H1 (cell line): ENCODE data around the gene OLFM3.

Experiments used
- ATF2 ChIP-seq: IDR thresholded peaks from 2 replicates; pipeline ENCODE4 v1.6.1; 2012; ENCODE audit warnings: low read length, inconsistent platforms
- CEBPB ChIP-seq: IDR thresholded peaks from 2 replicates; pipeline ENCODE4 v1.6.1; 2012; ENCODE audit warnings: low read depth, low read length
- CTCF ChIP-seq, 3 experiments: IDR thresholded peaks; 1 replicate in 2 of 3; 2 replicates in 1 of 3; pipeline versions ENCODE4 v1.5.1 to v1.6.1; 2011; ENCODE audit warnings: low read length in 3 of 3, mild to moderate bottlenecking in 3 of 3, inconsistent platforms in 2 of 3, low read depth in 1 of 3, moderate library complexity in 1 of 3; ENCODE audit not compliant: insufficient read depth in 1 of 3; ENCODE audit errors: control extremely low read depth in 1 of 3
- EZH2 ChIP-seq: fragments of 200-600 bp; sonication (generic); IDR thresholded peaks from 2 replicates; pipeline ENCODE4 v1.7.1; 2012; ENCODE audit warnings: low read depth, mild to moderate bottlenecking, moderate library complexity, low read length, inconsistent platforms; ENCODE audit not compliant: severe bottlenecking
- GABPA ChIP-seq: IDR thresholded peaks from 2 replicates; pipeline ENCODE4 v1.6.1; 2011; ENCODE audit warnings: mild to moderate bottlenecking, low read length, moderate library complexity, borderline replicate concordance; ENCODE audit not compliant: insufficient read depth
- JUN ChIP-seq: IDR thresholded peaks from 2 replicates; pipeline ENCODE4 v1.6.1; 2011; ENCODE audit warnings: low read depth, mild to moderate bottlenecking, improper control_type of control experiment, low read length
- NRF1 ChIP-seq: IDR thresholded peaks from 2 replicates; pipeline ENCODE4 v1.6.1; 2011; ENCODE audit warnings: mild to moderate bottlenecking, low read depth, low read length, improper control_type of control experiment
- POLR2A ChIP-seq, 2 experiments: IDR thresholded peaks; 1 replicate in 1 of 2; 2 replicates in 1 of 2; pipeline ENCODE4 v1.6.1; 2011; ENCODE audit warnings: low read depth in 2 of 2, low read length in 2 of 2, mild to moderate bottlenecking in 2 of 2; ENCODE audit errors: control extremely low read depth in 1 of 2
- RAD21 ChIP-seq, 2 experiments: IDR thresholded peaks in 1 of 2; conservative IDR thresholded peaks in 1 of 2; 2 replicates each; pipeline ENCODE4 v1.6.1; 2011; ENCODE audit warnings: low read depth in 2 of 2, low read length in 2 of 2, improper control_type of control experiment in 1 of 2, inconsistent platforms in 1 of 2, mild to moderate bottlenecking in 1 of 2, moderate library complexity in 1 of 2
- SIX5 ChIP-seq: IDR thresholded peaks from 2 replicates; pipeline ENCODE4 v1.6.1; 2011; ENCODE audit warnings: mild to moderate bottlenecking, low read depth, low read length
- SUZ12 ChIP-seq: fragments of 200-600 bp; sonication (generic); IDR thresholded peaks from 2 replicates; pipeline ENCODE4 v1.6.1; 2012; ENCODE audit warnings: mild to moderate bottlenecking, inconsistent platforms, low read length, moderate library complexity, mixed read lengths
- YY1 ChIP-seq: IDR thresholded peaks from 2 replicates; pipeline ENCODE4 v1.6.1; 2011; ENCODE audit warnings: low read depth, mild to moderate bottlenecking, low read length

DNA sequence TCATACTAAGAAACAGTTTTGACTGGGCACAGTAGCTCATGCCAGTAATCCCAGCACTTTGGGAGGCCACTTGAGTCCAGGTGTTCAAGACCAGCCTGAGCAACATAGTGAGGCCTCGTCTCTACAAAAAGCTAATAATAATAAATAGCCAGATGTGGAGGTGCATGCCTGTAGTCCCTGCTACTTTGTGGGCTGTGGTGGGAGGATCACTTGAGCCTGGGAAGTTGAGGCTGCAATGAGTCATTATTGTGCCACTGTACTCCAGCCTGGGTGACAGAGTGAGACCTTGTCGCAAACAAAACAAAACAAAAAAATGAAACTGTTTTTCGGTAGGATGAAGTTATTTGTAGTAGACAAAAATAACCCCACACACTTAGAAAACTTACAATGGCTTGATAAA is 19.0 kb upstream of the OLFM3 start:
- TF ChIP-seq POLR2A (IDR thresholded peaks at IDR 0.05; ENCODE audit: control extremely low read depth in 1 of 2, low read depth in 2 of 2, low read length in 2 of 2), result no peak
- no peak for TF ChIP-seq SUZ12
- TF ChIP-seq ATF2, result no peak
- no peak for TF ChIP-seq NRF1
- TF ChIP-seq CEBPB, result no peak
- no peak for TF ChIP-seq JUN
- no peak for TF ChIP-seq RAD21 (IDR thresholded peaks at IDR 0.05 in 1 of 2, conservative IDR thresholded peaks at IDR 0.05 in 1 of 2; ENCODE audit: low read depth in 2 of 2, low read length in 2 of 2)
- no peak for TF ChIP-seq EZH2
- TF ChIP-seq CTCF (IDR thresholded peaks at IDR 0.05; ENCODE audit: control extremely low read depth in 1 of 3, insufficient read depth in 1 of 3, low read depth in 1 of 3, low read length in 3 of 3), result no peak
- no peak for TF ChIP-seq GABPA
- no peak for TF ChIP-seq SIX5
- no peak for TF ChIP-seq YY1
